NCI-H82 (cell line): Measurements from ENCODE around the gene HSFX3.
"Not testable (repeated sequence)": the region's sequence is repeated elsewhere in the genome, so short reads cannot be mapped to it uniquely, and the experiment has no call there.

Experiments used
- DNase-seq: peaks from one replicate; lab custom pipeline; 2025; lab: John Stamatoyannopoulos, UW

The HSFX3 gene

DNA sequence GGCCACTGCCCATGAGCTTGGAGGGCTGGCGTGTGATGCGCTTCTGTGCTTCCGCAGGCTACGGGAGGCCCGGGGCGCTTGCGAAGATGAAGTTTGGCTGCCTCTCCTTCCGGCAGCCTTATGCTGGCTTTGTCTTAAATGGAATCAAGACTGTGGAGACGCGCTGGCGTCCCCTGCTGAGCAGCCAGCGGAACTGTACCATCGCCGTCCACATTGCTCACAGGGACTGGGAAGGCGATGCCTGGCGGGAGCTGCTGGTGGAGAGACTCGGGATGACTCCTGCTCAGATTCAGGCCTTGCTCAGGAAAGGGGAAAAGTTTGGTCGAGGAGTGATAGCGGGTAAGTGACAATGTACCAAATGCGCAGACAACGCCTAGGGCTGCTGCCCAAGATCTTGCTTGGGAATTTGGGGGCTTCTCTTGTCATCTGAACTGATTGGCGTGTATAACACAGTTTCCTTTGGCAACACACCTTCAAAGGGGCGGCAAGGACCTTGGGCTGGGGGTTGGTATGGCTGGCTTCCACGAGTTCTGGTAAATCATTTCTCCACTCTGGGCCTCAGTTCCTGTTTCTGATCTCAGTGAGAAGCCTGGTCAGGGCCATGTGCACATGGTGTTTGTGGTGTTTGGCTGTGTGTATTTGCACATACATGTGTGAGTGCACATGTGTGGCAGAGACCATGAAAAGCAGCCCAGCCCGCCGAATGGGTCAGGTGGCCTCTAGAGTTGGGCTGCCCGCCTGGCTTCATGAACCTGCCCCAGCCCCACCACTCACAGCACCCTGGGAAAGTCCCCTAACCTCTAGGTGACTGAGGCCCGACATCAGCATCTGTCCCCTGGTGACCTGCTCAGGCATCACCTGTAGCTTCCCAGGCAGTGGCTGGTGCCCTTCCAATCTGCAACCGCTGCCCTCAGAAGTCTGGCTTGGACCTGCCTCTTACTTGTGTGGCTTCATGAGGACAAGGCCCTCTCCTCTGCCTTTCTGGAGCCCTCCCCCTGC is 3.9 kb downstream of the HSFX3 start:
- peak; percentile 17 for DNase-seq

DNA sequence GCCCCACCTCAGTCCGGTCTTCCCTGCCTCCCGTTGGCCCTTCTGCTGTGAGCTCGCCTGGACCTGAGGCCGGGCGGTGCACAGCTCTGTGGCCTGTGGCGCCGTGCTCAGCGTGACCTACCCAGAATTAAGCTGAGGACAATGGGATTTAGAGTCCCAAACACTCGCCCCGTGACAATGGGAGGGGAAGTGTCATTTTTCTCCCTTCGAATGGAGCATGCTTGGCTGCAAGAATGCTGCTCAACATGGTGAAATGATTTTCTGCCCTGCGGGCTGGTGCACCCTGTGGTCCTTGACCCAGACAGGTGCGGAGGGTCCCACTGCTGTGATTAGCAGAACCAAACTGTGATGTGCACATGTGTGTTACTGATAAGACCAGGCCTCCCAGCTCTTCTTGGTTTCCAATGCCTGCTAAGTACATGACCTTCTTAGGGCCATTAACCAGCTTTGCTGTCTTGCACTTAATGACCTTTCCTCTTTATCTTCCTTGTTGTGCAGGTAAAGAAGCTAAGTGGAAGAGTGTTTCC is 8.1 kb downstream of the HSFX3 start:
- peak; percentile 46 for DNase-seq

DNA sequence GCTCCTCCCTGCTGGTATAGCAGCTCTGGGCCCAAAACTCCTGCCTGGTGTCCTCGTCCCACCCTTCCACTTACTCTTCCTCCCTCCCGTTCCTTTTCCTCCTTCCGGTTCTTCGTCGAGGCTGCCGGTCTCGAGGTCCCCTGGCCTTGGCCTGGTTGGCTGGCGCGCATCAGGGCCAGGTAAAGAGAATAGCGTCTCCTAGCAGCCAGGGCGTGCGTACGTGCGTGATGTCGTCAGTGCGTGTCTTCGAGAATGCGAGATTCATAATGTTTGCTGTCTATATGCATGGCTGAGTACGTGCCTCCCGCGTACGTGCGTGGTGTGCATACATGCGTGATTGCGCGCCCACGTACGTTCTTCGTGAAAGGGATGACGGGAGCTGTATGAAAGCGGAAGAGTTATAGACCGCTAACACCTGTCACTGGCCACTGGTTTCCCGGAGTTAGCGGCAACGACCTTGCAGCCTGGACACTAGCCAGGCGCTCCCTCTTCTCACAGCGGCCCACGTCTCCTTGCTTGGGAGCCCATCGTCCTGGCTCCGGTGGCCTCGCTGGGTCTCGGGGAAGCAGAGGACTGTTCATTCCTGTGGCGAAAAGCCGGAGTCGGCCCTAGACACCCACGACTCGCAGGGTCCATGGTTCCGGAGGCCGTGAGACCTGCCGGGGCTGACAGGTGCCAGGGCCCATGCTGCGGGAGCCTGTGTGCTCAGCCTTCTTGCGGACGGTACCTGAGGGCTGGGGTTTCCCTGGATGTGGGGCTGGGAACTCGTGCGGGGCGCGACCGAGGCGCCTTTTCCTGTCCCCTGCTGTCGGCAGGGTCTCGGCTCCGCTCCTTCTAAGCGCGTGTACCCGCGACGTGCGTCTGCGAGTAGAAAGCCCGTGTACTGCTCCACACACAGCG is 8.9 kb downstream of the HSFX3 start, which contains the start of gene EOLA1:
EOLA1 (plus strand) TSS at position 392 of the 900 bp plus-strand sequence. CDS start 4,619 bp downstream, outside the sequence.
- DNase-seq: peak; percentile 97

DNA sequence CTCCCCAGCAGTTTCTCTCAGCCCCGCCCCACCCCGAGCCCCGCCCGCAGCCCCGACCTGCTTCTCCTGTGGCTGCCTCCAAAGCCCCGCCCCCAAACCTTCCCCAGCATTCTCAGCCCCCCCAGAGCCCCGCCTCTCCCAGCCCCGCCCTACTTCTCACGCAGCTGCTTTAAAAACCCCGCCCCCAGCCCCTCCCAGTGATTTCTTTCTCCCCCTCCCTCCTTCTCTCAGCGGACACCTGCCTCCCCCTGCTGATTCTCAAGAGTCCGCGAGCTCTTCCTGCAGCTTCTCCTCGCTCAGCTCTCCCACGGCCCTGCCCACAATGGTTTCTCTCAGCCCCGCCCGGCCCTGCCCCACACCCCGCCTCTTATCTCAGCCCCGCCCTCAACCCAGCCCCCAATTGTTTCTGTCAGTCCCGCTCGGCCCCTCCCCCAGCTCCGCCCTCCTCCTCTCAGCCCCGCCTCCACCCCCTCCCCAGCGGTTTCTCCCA is 9.5 kb downstream of the HSFX3 start:
- peak; percentile 98 for DNase-seq

DNA sequence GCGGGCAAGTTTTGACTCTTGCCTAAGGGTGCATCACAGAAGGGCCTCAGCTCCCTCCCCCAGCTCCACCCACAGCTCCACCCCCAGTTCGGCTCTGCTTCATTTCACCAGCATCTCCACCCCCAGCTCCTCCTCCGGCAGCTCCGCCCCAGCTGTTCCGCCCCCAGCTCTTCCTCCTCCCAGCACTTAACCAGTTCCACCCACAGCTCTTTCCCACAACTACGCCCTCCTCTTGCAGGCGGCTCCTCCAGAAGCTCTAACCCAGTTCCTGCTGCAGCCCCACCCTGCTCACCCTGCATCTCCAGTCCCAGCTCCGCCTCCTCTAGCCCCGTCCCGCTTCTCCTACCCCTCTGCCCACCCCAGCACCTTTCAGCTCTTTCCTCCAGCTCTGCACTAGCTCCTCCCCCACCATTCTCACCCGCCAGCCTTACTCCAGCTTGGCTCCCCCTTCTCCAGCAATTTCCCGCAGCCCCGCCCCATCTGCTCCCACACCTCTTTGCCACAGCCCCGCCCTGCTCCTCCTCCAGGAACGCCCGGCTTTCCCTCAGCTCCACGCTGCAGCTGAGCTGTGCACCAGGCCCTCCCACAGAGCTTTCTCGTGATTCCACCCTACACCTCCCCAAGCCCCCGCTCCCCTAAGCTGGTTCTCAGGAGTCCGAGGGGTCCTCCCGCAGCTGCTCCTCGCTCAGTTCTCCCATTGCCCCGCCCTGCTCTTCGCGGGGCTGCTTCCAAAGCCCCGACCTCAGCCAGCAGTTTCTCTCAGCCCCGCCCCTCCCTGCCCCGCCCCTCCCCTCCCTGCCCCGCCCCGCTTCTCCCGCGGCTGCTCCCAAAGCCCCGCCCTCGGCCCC is 10.2 kb downstream of the HSFX3 start:
- peak; percentile 95 for DNase-seq

DNA sequence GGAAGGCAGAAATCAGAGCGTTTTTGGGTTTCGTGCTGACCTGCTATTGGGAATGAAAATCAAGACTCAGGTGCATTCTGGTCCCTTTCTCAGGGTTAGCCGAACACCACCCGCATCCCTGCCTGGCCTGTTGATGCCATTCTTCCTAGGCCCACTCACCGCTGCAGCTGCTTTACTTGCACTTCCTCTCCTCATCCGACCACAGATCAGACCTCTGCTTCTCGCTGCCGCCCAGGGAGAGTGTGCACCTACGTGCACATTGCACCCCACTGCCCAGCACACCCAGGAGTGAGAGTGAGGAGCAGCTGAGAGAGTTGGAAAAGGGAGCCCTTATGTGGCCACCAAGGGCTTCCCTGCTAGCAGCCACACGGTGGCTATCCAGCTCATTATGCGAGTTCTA is 12.2 kb downstream of the HSFX3 start:
- DNase-seq: not testable (repeated sequence)

DNA sequence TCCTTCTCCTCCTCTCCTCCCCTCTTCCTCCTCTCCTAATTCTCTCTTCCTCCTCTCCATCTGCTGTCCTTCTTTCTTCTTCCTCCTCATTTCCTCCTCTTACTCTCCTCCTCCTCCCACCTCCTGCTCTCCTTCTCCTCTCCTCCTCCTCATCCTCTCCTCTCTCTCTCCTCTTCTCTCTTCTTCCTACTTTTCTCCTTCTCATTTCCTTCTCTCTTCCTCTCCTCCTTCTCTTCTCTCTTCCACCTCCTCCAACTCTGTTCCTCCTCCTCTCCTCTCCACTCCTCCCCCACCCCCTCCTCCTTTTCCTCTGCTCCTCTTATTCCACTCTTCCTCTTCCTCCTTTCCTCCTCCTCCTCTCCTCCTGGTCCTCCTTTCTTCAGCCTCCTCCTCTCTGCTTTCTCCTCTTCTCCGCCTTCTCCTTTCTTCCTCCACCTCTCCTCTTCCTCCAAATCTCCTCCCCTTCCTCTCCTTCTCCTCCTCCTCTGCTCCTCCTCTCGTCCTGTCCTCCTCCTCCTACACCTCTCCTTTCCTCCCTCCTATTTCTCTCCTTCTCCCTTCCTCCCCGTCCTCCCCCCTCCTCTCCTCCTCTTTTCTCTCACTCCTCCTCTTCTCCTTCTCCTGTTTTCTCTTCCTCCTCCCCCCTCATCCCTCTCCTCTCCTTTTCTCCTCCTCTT is 14.7 kb downstream of the HSFX3 start:
- DNase-seq: not testable (repeated sequence)

DNA sequence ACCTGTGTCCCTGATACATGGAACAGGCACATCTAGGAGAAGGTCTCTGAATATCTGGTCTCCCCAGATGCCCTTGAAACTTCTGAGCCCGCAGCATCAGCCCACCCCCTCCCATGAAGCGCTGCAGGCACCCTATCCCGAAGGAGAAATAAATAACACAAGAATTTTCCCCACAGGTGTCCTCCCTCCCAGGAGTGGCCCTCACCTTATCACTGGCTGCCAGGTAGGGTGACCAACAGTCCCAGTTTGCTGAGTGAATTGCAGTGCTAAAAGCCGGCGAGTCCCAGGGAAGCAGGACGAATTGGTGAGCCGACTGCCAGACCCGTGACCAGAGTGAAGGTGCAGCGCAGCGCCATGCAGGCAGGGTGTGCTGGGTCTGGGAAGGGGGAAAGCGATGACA is 15.7 kb downstream of the HSFX3 start:
- not testable (repeated sequence) for DNase-seq

DNA sequence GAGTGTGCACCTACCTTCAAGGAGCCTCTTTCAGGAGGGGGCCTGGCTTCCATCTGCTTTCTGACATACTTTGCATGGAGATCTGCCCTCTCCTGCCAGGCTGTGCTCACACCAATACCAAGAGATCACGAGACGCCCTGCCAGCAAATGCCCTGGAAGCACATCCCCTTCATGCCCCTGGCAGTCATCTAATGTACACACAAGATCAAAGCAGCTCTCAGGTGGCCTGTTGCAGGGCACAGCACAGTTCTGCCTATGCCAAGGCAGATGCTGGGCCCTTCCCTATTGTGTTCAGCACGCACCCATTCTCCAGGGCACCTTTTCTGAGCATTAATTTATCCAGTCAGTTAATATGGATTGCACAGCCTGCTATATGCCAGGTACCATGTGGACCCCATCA is 16.9 kb downstream of the HSFX3 start:
- DNase-seq: not testable (repeated sequence)

DNA sequence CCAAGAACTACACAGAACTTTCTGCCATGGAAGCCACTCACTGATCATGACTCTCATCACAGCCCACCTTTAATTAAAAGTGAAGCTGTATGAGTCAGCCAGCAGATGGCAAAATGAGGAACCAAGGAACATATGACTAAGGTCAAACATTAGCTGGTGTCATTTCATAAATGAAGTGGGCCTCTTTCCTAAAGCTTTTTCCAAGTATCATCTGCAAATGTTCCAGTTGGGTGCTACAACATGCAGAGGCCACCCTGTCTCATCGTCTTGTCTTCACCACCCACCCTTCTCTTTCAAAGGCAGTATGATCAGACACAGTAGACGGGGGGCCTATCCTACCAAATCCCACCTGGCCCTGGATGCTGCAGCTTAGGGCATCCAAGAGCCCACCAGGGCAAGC is 18.1 kb downstream of the HSFX3 start:
- DNase-seq: no peak

DNA sequence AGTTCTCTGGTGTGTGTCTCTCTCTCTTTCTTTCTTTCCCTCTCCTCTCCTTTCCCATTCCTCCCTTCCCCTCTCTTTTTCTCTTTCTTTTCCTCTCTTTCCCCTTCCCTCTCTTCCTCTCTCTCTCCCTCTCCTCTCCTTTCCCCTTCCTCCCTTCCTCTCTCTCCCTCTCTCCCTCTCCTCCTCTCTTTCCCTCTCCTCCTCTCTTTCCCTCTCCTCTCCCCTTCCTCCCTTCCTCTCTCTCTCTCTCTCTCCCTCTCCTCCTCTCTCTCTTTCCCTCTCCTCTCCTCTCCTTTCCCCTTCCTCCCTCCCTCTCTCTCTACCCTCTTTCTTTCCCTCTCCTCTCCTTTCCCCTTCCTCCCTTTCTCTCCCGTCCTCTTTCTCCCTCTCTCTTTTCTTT is 21.3 kb downstream of the HSFX3 start:
- DNase-seq: no peak

DNA sequence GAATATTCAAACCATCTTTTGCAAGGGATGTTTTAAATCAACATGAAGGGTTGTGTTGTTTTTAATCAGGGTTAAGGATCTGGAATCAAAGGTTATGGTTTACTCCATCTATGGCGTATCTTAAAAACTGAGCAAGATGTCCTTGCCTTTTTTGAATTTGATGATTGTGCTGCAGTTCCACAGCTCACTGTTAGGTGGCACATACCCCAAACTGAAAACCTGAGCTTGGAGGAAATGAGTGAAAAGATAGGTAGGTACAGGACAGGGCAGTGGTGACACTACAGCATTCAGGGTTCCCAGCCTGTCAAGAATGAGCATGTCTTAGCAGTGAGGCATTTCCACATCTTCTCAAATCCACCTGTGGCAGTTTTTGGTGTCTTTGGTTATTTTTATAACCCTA is 22.0 kb downstream of the HSFX3 start:
- DNase-seq: peak; percentile 34

DNA sequence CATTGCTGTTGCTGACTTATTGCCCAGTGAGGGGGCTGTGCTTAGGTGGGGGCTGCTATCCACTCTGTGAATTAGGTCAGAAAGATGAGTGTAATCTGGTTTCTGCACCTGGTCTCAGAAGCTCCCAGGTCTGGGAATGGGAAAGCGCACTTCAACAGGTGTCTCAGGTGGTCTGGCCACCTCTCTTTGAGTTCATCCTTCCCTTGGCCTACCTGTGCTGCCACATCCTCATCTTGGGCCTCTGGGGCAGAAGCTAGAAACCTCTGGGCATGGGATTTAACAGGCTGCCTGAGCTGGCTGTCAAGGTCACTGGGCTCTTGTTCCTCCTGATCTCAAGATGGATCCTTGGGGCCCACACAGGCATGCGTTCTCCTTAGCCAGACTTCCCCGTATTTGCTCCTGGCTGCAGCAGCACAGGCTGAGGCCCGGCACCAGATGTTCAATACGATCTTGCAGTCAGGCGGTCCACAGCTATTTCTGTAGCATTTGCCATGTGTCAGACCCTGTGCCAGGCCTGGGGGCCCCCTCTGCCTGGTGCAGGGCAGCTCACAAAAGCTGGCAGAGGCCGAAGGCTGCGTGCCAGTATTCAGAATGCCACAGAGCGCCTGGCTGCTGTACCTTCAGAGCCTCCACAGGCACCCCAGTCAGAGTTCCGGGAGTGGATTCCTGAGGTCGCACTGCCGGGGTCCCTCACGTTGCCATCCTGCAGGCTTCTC is 23.2 kb downstream of the HSFX3 start:
- DNase-seq: not testable (repeated sequence)

DNA sequence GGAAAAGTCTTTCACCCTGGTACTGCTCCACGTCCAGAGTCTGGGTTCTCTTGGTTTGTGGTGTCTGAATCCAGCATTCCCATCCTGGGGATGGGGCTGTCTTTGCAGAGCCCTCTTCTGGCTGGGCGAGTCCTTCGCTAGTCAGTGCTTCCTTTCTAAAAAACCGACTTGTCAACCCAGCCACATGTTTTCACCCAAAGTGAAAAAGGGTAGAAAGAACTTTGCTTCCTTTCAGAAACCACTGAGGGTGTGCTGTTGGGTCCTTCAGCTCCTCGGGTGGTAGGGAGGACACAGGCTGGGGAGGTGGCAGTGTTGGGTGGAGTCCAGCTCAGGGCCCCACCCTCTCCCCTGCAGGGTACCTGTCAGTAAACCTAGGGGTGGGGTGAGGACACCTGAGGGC is 23.8 kb downstream of the HSFX3 start:
- not testable (repeated sequence) for DNase-seq

DNA sequence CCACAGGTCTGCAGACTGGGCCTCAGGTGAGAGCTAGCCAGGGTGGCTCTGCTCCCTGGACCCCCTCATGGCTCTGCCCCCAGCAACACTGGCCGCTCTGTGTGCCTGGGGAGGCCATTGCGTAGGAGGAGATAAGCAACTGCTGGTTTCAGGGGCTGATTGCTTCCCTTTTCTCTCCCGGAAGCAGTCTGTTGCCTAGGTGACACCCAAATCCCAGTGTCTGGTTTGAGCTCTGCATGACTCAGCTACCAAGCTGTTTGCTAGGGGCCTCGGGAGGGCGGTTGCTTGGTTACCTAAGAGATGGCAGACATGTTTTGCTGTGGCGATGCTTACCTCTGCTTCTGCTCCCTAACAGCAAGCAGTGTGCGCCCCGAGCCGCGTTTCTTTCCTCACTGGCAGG is 24.3 kb downstream of the HSFX3 start:
- peak; percentile 19 for DNase-seq

DNA sequence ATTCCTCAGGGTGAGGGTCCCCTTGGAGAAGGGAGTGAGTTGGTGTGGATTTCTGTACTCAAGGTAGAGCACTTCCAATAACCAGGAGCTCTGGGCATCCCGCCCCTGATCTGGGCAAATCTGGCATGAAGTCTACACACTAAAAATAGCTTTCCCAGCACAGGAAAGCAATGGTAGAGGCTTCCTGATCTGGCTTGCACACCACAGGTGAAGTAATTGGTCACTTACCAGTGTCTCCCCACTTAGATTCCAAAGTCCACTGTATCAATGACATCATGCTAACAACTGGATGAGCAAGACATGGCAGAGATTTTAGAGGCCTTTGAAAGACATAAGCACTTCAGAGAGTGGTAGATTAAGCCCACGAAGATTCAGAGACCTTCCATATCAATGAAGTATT is 26.8 kb downstream of the HSFX3 start:
- DNase-seq: no peak

DNA sequence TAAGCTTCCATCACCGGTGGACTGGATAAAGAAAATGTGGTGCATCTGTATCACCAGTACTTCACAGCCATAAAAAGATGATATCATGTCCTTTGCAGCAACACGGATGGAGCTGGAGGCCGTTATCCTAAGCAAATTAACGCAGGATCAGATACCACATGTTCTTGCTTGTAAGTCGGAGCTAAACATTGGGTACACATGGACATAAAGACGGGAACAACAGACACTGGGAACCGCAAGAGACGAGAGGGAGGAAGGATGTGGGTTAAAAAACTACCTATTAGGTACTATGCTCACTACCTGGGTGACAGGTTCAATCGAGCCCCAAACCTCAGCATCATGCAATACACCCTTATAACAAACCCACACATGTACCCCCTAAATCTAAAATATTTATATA is 28.3 kb downstream of the HSFX3 start:
- DNase-seq: peak; percentile 30

DNA sequence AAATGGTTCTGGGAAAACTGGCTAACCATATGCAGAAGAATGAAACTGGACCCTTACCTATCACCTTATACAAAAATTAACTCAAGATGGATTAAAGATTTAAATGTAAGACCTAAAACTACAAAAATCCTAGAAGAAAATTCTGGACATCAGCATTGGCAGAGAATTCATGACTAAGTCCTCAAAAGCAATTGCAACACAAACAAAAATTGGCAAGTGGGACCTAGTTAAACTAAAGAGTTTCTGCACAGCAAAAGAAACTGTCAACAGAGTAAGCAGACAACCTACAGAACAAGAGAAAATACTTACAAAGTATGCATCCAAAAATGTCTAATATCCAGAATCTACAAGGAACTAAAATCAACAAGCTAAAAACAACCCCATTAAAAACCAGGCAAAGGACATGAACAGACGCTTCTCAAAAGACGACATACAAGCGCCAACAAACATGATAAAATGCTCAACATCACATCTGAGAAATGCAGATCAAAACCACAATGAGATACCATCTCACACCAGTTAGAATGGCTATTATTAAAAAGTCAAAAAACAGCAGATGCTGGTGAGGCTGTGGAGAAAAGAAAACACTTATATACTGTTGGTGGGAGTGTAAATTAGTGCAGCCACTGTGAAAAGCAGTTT is 29.0 kb downstream of the HSFX3 start:
- not testable (repeated sequence) for DNase-seq

DNA sequence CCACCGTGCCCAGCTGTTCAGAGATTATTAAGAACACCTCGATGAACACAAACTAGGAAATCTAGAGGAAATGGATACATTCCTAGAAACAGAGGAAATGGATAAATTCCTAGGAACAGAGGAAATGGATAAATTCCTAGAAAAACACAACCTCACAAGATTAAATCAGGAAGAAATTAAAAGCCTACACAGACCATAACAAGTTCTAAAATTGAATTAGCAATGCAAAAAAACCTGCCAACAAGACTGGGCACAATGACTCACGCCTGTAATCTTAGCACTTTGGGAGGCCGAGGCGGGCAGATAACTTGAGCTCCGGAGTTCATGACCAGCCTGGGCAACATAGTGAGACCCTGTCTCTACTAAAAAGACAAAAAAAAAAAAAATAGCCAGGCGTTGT is 31.5 kb downstream of the HSFX3 start:
- no peak for DNase-seq
